HG02884 (cell line): ENCODE measurements around the gene TENM4.

Experiments
- ATAC-seq: cut with Tn5 transposase; IDR thresholded peaks from one replicate; pipeline ENCODE4 v1.9.1; 2021; ENCODE audit warnings: mild to moderate bottlenecking, moderate library complexity; ENCODE audit not compliant: unreplicated experiment

TENM4 gene

GRCh38 chr11:79147731-79148130, 293.1 kb downstream of the TENM4 start:
- no peak for ATAC-seq

GRCh38 chr11:79147011-79147410, 293.8 kb downstream of the TENM4 start:
- no peak for ATAC-seq

GRCh38 chr11:79139900-79140299, 300.9 kb downstream of the TENM4 start:
- ATAC-seq = no peak

- ATAC-seq = no peak
Observed at GRCh38 chr11:79129702-79130101, 311.1 kb downstream of the TENM4 start.

GRCh38 chr11:79128291-79128690, 312.5 kb downstream of the TENM4 start:
- ATAC-seq = no peak

- no peak for ATAC-seq
Observed at GRCh38 chr11:79122759-79123158, 318.1 kb downstream of the TENM4 start.

- no peak for ATAC-seq
Observed at GRCh38 chr11:79121351-79121750, 319.5 kb downstream of the TENM4 start.

- ATAC-seq = no peak
Observed at GRCh38 chr11:79119491-79120284, 321.1 kb downstream of the TENM4 start.

- ATAC-seq = no peak
Observed at GRCh38 chr11:79117488-79117887, 323.3 kb downstream of the TENM4 start.

- ATAC-seq = no peak
Observed at GRCh38 chr11:79116600-79116999, 324.2 kb downstream of the TENM4 start.

- ATAC-seq = no peak
Observed at GRCh38 chr11:79113054-79113690, 327.7 kb downstream of the TENM4 start.

GRCh38 chr11:79110796-79111195, 330.0 kb downstream of the TENM4 start:
- no peak for ATAC-seq

GRCh38 chr11:79110321-79110720, 330.5 kb downstream of the TENM4 start:
- no peak for ATAC-seq

- no peak for ATAC-seq
Observed at GRCh38 chr11:79108851-79109250, 332.0 kb downstream of the TENM4 start.

GRCh38 chr11:79102840-79103239, 338.0 kb downstream of the TENM4 start:
- ATAC-seq = no peak

- ATAC-seq = no peak
Observed at GRCh38 chr11:79101656-79102055, 339.2 kb downstream of the TENM4 start.

GRCh38 chr11:79100093-79100910, 340.5 kb downstream of the TENM4 start:
- ATAC-seq = peak; percentile 93

- no peak for ATAC-seq
Observed at GRCh38 chr11:79098146-79098545, 342.7 kb downstream of the TENM4 start.

GRCh38 chr11:79097246-79097875, 343.5 kb downstream of the TENM4 start:
- ATAC-seq = no peak

- ATAC-seq = no peak
Observed at GRCh38 chr11:79095424-79095823, 345.4 kb downstream of the TENM4 start.

GRCh38 chr11:79094616-79095015, 346.2 kb downstream of the TENM4 start:
- ATAC-seq = no peak
